Epithelial cell of esophagus (primary cell): Measurements from ENCODE around the gene TAF15.

Source experiments
- DNase-seq: peaks from one replicate; pipeline ENCODE4 v3.0.0; 2010; ENCODE audit warnings: low read depth
- H3K4me3 ChIP-seq: 2 replicates; pipeline ENCODE4 v1.5.1; 2011; ENCODE audit warnings: mild to moderate bottlenecking, low read length, control low read depth
- TF ChIP-seq, protein P1 (sequence below): IDR thresholded peaks from 2 replicates; pipeline ENCODE4 v1.5.1; 2011; ENCODE audit warnings: low read depth, mild to moderate bottlenecking, low read length, control low read depth, inconsistent platforms; ENCODE audit not compliant: insufficient read depth; ENCODE audit errors: missing control alignments

TAF15 gene

DNA sequence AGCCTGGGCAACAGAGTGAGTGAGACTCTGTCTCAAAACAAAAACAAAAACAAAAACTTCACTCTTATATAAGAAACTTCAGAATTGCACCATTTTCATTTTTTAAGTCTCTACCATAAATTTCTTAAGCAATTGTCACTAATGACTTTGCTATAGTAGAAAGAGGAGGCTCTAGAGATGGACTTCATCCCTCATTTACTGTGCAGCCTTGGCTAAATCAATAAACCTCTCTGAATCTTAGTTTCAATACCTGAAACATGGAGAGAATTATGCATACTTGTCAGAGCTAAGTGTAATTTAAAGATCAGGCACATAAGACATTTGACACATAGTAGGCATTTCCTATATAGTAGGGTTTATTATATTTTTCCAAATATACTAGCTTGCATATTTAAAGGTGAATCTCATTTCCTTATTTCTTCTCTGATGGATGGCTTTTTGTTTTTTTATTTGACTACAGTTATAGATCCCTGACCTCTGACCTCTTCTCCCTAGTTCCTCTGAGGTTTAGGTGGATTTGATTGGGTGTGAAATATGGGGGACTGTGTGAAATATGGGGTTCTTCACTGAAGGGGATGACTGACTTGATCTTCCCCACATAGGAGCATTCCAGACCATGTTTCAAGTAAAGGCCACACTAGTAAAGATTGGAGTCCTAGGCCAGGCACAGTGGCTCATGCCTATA lies 68.2 kb downstream of the TAF15 start:
- TF ChIP-seq, protein P1, sequence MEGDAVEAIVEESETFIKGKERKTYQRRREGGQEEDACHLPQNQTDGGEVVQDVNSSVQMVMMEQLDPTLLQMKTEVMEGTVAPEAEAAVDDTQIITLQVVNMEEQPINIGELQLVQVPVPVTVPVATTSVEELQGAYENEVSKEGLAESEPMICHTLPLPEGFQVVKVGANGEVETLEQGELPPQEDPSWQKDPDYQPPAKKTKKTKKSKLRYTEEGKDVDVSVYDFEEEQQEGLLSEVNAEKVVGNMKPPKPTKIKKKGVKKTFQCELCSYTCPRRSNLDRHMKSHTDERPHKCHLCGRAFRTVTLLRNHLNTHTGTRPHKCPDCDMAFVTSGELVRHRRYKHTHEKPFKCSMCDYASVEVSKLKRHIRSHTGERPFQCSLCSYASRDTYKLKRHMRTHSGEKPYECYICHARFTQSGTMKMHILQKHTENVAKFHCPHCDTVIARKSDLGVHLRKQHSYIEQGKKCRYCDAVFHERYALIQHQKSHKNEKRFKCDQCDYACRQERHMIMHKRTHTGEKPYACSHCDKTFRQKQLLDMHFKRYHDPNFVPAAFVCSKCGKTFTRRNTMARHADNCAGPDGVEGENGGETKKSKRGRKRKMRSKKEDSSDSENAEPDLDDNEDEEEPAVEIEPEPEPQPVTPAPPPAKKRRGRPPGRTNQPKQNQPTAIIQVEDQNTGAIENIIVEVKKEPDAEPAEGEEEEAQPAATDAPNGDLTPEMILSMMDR, result no peak
- H3K4me3 ChIP-seq, result no peak overlapping the region
- no peak for DNase-seq

DNA sequence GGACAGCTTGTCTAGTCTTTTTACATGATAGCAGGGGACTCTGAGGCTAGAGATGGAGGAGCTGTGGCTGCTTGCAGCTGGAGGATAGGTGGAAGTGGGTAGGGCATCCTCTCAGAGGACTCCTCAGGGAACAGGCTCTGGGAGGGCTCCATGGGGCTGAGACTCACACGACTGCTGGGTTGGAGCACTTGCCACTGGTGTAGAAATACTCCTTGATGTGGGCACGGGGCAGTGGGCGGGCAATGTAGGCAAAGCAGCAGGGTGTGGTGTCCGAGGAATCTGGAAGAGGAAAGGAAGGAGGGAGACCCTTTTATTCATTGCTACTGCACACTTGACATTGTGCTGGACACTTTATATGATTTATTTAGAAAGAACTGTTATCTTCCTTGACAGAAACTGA lies 69.1 kb downstream of the TAF15 start:
- no peak for DNase-seq
- no peak overlapping the region for H3K4me3 ChIP-seq
- TF ChIP-seq, protein P1, result no peak

DNA sequence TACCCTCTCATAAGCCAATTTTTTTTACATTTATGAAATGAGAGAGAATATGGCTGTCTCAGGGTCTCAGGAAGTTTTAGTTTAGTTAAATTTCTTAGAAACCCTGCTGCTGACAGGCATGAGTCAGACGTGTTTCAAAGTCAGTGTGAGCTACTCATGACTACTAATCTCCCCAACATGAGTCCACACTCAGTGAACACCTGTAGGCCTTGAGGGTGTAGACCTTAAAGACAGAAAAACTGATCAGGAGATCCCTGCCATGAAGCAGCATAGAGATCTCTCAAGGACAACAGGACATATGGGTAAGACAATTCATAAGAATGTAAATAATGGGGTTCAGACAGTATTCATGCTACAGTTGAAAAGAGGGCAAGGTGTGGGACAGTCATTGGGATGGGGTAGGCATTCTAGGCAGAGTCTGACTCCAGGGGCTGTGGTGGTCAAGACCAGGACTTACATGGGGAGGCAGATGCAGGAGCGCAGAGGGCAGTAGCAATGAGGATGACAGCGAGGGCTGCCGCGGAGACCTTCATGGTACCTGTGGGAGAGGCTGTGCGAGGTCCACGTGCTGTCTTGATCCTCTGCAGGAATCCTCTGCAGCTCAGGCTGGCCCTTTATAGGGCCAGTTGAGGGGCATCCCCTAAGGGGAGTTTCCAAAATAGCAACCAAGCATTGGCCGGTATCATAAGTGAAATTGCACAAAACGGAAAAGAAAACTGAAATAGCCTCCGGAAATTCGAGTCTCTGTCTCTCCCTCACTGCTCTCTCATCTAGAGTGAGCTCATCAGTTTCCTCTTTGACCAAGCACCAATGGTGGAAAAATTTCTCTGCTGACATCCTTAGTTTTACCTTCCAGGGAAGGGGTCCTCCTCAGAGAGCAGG lies 70.7 kb downstream of the TAF15 start, which contains the start of gene CCL5:
Gene CCL5 (minus strand): TSS at position 588 of the 882 bp plus-strand sequence.
- TF ChIP-seq, protein P1, result no peak
- DNase-seq, result peak; percentile 70

DNA sequence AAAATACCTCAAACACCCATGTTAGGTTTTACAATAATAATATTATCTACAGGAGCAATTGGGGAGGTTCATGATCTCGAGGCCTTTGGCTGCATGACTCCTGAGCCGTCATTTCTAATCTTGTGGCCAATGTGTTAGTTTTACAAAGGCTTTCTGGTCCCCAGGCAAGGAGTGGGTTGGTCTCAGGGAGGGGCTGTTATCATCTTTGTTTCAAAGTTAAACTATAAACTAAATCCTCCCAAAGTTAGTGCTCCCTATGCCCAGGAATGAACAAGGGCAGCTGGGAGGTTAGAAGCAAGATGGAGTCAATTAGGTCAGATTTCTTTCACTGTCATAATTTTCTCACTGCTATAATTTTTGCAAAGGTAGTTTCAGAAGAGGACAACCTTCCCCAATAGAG lies 80.0 kb downstream of the TAF15 start:
- TF ChIP-seq, protein P1, result no peak
- H3K4me3 ChIP-seq, result no peak overlapping the region
- no peak for DNase-seq

More for the DNA sequence above, 70.7 kb downstream of the TAF15 start, which contains the start of gene CCL5:
- no peak within 1 kb of the TSS for H3K4me3 ChIP-seq

DNA sequence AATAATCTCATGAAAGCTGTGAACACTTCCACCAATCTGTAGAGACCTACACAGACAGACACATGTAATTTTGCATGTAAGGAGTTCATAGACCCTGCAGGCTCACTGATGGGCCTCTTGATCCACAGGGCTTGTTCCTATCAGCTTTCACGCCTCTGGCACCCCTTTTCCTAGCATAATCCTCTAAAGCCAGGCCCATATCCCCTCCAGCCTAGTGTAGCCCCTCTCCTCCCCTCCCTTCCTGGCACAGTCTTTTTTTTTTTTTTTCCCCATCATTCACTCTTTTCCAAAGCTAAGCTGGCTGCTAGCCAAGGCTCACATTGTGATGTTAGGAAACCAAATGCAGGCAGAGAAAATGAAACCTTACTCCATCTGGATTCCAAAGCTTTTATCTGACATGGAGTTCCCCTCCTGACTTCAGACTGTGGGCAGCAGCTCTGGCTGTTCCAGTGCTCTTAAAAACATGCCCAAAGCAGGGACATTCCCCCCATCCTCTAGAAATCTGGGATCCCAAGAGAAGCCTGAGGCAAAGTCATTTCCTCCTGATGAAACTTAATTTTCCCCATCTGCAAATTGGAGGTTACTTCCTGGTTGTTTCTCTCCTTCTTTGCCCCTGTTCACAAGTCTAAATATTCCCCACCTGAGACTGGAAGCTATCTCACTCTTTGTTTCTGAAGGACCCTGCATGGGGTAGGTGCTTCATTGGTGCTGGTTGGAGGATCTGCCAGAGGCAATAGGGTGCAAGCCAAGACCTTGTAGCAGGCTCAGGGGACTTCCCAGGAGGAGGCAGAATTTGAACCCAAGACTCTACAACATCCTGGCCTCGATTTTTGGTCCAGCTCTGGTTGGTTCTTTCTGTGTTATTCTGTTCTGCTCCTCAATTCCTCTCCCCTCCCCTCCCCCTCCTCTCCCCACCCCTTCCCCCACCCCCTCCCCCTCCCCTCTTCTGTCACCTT lies 80.8 kb downstream of the TAF15 start:
- TF ChIP-seq, protein P1, result no peak
- H3K4me3 ChIP-seq, result no peak overlapping the region
- peak; percentile 45 for DNase-seq

DNA sequence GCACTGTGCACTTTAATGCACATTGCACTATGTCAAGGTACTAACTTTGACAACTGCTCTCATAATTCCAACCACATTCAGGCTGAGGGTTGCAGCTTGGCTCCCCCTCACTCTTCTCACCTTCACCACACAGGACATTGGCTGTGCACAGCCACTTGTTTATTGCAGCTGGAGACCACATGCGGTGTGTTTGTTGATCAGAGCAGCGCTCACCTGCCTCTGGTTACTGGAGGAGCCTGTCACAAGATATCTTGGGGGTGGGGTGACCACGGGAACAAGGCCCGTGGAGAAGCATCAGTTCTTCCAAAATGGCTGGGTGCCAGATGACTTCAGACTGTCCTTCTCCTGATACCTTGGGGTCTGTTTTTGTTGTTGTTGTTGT lies 81.5 kb downstream of the TAF15 start:
- no peak for DNase-seq
- TF ChIP-seq, protein P1, result no peak
- H3K4me3 ChIP-seq, result no peak overlapping the region
